HG03196 (cell line): ENCODE measurements around the gene HS6ST2.

ENCODE experiments used
- ATAC-seq: cut with Tn5 transposase; IDR thresholded peaks from one replicate; pipeline ENCODE4 v1.9.1; 2021; ENCODE audit not compliant: unreplicated experiment

Gene HS6ST2

DNA sequence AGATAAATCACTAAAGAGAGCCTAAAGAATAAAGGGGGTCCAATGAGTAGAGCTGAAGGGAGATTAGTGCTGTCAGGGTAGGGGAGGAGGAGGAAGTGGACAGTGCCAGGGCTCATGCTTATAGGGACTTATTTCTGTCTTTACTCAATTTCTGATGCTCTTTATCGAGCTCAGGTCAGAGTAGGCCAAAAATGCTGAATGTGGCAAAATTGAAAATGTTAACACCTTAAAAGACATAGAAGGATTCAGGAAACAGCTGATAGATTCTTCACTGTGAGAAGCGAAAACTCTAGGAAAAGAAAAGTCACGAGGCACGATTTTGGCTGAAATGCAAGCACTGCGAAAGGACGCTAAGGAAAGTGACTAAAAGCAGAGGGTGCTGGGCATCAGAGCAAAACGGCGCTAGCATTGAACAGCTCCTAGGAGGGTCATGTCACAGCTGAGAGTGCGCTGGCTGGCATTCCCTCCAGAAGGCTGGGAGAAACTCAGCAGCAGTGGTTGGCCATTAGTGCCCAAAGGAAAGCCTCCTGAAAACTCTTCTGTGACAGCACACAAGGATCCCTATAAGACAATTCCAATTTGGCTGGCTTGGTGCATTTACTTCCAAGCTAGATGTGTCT is 150.9 kb downstream of the HS6ST2 start:
- ATAC-seq, result no peak

DNA sequence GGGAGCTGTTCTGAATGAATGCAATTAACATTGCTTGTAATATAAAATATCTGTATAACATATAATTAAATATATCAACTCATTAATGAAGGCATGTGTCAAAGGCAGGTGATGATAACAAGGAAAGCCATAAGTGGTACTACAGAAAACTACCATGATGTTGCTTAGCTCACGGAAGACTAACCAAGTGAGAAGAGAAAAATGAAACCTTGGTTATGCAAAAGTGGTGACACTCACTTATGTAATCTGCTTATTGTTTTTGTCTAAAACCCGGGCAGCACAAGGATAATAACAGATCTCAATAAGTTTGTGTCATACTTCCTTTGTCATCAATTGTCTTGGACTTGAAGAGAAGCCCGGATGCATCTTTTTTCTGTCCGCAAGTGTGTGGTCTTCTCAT is 156.4 kb downstream of the HS6ST2 start:
- no peak for ATAC-seq

DNA sequence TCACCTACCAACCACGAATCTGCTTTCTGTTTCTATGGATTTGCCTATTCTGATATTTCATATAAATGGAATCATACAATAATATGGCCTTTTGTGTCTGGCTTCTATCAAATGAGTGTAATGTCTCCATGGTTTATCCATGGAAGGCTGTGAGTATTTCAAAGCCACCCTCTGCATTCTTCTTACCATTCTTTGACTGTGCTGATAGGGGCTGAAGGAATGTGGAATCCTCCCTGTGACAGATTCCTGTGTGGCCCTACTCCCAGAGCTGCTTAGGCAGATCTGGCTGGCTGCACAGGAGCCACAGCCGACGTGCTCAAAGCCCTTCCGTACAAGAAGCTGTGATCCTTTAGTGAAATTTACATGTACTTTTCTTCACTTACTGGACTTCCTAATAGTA is 163.2 kb downstream of the HS6ST2 start:
- ATAC-seq, result no peak

DNA sequence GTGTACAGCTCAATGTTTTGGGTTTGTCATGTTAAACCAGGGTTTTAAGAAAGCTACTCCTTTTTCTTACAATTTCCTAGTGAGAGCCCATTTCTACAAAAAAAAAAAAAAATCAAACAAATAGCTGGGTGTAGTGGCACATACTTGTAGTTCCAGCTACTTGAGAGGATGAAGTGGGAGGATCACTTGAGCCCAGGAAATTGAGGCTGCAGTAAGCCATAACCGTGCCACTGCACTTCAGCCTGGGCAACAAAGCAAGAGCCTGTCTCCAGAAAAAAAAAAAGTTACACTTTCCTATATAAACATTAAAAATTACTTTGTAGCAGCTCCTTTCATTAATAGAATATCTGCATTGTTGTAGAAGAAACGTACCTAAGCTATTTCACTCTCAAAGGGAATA is 166.7 kb downstream of the HS6ST2 start:
- ATAC-seq, result no peak

DNA sequence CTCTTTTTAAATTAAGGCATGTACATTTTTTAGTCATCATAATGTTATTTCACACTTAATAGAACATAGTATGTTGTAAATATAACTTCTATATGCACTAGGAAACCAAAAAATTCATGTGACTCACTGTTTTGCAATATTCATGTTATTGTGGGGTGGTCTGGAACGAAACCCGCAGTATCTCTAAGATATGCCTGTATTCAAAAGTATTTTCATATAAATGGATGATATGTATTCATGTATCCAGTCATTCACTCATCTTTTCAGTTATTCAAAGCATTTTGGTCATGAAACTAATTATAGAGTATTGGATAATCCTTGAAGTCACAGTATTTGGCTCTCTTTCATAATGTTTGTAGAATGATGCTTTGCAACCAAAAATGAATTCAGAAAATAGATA is 168.1 kb downstream of the HS6ST2 start:
- ATAC-seq, result no peak

DNA sequence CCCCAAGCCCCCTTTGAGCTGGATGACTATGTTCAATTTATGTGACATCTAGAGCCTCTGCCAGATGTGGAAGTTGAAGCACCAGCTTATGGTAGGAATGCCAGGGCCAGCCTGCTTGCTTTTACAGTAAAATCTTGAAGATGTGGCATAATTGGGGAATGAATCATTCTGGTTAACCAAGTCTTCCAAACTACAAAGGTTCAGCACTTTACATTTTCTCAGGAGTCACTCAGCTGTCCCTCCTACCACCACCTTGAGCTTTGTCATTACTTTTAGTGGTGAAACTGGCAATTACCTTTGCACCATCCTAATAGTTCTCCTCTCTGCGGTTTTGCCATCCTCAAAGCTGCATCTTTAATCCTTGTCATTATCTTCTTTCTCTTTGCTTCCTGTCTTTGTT is 172.2 kb downstream of the HS6ST2 start:
- no peak for ATAC-seq

DNA sequence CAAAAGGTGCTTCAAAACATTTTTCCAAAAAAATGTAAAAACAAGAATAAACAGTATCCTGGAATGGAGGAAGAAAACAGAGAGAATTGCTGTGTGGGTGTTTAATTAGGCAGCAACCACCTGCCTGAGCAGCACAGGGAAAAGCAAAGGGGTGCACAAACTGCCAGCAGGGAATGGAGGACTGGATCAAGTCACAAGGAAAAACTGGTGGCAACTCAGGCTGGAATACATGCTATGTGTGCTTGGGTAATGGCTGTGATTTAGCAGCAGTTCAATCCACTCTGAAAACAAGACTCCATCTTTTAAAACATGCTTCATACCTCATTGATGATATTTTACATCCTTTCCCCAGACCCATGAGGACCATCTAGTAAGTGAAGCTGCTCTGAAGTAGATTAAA is 179.5 kb downstream of the HS6ST2 start:
- no peak for ATAC-seq

DNA sequence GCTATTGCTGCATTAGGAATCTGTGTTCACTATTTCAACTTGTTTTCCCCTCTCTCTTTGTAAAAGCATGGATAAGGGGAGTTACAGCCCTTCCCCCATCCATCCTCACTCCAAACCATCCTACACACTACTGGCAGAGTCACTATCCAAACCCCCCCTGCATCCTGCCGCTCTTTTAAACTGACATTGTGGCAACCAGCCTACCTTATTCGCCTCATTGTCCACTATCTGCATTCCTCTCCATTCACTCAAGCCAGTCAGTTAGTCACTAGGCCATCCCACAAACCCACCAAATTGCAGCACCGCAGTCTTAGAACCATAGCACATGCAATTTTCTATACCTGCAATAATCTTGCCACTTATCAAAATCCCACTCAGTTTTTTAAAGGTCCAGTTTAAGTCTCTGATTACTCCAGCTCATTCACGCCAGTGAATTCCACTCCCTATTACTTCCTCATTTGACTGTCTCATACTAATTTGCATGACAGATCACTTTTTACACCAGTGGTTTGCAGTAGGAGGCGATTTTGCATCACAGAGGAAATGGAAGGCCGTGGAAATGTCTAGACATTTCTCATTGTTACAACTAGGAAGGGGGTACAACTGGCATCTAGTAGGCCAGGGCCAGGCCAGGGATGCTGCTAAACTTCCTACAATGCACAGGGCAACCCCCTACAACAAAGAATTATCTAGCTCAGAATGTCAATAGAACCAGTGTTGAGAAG is 181.8 kb downstream of the HS6ST2 start:
- no peak for ATAC-seq

DNA sequence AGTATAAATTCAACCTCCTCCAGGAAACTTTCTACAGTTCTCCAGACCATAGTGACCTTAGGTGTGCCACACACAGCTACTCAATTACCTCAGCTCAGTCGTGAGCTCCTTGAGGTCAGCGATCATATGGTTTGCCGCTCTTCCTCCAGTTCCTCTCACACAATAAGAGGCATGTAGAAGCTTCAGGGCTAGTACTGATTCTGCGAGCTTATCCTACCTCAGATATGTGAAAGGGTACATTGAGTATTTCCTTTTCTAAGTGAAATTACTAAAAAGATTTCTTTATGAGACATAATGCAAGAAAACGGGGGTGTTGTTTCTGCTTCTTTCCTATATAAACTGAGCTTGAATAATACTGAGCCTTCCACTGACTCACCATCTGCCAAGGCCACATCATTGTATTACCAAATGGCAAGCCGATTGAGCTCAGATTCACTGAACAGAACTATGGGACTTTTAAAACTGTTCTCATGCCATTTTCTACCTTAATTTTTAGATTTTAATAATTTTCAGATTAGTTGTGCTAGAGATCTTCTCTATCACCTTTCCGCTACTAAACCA is 183.1 kb downstream of the HS6ST2 start:
- ATAC-seq, result no peak

DNA sequence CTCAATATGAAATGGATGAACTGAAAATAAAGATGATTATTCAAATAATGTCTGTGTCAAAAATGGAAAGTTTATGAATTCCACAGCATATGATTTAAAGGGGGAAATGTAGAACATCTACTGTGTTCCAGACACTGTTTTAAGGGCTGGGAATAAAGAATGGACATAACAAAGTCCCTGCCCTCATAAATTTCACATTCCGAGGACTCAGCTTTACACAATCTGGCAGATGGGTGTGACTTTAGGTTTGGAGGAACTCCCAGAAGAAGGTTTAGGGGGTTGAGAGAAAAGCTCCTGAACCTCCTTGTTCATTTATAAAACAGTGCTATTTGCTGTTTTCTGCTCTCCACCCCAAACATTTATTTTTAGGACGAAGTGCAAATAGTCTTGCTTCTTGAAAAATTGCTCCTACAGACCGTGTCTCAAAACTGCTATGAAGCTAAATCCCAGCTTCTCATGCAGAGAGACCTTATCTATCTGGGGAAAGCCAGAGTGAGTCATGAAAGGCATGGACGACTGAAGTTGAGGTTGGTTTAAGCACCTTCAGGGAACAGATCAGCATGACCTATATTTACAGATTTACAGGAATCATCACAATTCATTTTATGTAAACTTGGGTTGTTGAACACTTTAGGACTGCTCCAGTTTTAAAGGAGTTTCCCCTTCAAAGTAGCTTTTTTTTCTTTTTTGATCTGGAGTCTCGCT is 184.3 kb downstream of the HS6ST2 start:
- ATAC-seq, result no peak

DNA sequence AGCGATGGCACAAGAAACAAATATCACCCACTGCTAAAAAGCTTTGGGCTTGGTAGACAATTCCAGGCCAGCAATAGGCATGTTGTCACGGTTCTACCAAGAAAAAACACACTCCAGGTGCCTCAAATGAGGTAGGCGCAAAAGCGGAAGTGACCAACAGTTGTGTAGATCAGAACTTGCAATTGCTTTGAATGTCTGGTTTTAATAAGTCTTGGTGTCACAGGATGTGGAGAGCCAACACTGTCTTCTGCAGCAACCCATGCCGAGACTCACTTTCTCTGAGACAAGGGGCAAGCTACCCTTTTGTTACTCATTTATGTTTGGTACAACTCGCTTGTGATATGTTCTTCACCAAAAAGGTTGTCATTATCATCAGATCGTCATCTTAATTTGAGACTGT is 188.8 kb downstream of the HS6ST2 start:
- ATAC-seq, result no peak

DNA sequence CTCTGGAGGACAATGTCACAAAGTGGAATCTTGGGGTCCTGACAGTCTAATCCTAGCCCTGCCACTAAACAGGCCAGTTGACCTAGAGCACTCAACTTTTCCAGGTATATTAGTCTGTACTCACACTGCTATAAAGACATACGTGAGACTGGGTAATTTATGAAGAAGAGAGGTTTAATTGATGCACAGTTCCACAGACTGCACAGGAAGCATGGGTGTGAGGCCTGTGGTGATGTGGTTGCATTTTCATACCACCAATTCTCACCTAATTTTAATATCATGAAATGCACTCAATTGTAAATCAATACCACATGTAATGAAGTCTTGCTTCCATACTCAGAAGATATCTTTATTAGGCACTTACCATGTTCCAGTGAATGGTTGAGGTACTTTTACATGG is 192.0 kb downstream of the HS6ST2 start:
- ATAC-seq, result no peak

DNA sequence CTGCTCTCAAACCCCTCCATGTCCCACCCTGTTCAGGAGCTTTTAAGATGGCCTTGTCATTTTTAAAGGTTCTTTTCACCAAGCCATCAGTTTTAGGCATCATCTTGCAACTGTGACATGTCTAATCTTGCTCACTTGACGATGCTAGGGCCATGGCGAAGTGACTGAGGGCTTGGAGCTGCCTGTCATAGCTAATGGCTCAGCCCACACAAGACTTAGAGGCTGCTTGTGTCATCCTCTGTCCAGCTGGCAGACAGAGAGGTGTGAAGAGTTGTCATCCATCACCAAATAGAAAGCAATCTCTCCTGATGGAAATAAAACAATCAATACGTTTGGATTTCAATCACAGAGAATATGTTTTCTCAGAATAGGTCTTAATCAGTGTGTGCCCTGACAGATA is 194.9 kb downstream of the HS6ST2 start:
- no peak for ATAC-seq

DNA sequence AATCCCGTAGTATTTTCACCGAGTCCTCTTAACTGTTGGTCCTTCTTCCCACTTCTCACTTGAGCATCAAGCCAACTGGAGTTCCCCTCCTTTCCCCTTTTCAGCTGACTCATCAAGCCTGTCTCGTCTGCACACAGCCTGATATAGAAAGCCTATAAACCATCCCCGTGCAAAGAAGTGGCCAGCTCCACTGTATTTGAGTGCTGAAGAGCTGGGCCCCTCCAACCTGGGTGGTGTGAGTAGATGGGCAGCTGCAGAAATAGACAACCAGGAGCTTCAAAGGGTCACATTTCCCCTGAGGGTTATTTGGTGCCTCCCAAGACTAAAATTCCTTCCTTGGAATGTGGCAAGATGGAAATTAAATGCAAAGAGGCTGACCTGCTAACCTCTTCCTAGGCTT is 199.7 kb downstream of the HS6ST2 start:
- ATAC-seq, result no peak

DNA sequence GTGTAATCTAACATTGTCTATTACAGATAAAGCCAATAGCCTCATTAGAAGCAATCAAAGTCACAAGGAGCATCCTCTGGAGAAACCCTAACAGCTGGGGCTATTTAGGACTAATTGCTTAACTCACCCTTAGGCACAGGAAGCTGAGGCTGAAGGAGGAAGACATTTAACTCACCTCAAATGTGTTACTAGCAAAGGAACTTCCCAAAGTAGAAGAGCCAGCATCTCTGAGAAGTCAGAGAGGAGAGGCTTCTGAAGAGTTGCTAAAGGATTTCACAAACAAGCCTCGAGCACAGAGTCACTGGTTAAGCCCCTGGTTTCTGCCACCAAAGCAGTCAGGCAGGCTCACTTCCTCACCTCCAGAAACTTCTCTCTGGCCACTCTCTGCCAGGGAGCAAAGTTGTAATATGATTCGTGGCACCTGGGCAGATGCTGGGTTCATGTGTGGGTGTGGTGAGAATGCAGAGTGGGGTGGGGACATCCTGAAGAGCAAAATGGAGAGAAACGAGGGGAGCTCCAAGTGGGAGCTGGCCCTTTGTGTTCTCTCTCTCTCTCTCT is 201.3 kb downstream of the HS6ST2 start:
- no peak for ATAC-seq

DNA sequence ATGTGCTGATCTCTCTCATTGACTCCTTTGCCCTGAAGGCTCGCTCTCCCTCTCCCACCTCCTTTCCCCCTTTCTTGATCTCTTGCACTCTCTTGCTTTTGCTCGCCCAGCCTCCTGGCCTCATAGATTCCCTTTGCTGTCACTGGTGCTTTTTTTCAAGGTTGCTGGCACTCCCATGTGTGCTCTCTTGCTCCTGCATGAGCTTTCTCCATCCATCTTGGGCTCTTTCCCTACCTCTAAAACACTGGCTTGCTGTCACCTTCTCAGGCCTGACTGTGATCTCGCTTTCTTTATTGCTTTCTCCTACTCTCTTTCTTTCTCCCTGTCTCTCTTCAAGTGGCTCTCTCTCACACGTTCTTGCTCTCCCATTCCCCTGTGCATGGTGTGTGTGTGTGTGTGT is 202.0 kb downstream of the HS6ST2 start:
- ATAC-seq, result no peak

DNA sequence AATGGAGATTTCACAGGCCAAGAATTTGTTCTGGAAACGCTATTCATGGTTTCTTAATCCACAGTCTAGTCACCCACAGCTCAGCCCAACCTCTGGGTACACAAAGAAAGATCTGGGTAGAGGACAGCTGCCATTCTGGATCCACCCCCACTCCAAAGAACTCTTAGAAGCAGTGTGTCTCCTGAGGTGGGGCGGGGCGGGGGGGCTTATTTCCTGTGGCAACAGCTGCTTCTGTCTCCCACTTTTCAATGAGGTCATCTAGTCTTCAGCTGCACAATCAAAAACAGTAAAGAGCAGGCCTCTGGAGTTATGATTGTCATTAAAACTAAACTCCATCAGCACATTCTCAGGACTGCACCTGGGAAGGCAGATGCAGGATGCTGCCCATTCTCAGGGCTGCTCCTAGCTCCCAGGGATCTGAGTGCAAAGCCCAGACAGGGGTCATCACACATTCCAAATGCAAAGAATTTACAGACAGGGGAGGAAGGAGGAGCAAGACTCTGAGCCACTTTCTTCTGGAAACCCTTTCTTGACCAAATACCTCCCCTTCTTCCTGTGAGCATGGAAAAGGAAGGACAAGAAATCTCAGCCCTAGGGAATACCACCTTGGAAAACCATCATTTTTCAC is 207.3 kb downstream of the HS6ST2 start:
- no peak for ATAC-seq

DNA sequence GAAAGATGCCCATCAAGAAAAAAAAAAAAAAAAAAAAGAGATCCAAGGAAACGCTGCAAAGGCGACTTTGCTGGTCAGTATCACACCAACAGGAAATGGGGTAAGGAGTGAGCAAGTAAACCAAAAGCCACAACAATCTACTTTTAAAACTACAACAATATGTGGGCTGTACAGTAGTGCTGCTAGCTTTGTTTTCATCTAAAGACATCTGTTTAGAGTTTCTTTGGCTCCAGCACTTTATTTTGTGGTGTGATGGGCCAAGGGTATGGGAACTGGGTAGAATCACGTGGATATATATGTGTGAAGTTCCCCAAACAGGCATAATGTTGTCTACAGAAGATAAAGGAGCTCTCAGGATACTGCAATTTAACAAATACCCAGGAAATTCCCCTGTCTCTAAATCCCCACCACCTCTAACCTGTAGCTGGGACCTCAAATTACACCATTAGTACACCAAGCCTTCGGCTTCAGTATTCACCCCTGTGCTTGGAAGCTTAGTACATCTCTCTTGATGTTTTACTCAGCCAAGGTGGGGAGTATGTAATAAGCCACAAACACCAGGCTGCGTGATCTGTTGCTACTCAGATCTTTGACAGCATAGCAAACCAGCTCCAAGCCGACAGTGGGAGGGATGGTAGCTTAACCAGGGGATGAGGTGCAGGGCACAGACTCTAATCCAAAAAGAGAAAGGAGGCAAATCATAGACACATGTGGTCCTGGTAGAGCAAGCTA is 207.9 kb downstream of the HS6ST2 start:
- no peak for ATAC-seq

DNA sequence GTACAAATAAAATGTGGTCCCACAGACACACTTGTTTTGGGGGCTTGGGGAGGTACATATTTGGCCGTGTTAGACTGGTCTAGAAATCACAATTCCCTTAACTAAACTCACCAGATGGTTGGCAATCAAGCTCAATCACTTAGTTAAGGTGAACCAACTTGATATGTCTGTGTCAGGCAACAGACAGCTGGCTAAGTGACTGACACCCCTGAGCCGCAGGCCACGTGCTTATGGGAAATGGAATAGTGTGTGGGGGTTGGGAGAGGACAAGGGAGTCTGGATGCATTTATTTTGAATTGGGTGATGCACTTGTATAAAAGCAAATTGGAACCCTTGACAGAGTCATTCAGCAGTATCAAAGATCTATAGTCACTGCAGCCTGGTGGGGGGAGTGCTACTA is 209.0 kb downstream of the HS6ST2 start:
- ATAC-seq, result no peak

DNA sequence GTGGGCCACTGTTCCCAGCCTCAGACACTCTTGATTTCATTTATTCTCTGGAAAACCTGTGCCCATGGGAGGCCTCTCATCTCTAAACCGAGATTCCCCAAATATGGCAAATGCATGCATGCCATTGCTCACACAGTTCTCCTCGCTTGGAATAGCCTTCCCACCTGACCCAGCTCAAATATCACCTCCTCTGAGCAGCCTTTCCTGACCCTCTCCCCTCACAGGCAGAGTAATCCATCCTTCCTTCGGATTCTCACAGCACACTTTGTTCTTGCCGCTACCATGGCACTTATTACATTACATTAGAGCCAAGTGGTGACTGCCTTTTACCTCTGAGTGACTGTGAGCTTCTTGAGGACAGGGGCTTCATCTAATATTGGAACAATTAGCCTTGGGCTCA is 209.5 kb downstream of the HS6ST2 start:
- no peak for ATAC-seq

DNA sequence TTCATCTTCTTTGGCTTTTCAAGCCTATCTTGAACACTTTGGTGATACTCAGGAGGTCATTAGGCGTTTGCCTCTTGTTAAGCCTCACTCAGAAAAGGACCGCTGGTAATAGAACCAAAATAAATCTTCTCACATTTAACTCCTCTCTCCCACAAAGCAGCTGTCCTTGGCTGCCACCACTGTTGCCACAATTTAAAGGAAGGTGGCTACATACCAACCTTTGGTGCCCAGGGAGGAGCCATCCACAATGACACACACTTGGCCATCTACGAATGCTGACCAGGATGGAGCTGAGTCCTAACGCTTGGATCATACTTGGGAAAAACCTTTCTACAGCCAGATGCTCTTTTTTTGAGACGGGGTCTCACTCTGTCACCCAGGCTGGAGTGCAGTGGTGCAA is 210.2 kb downstream of the HS6ST2 start:
- no peak for ATAC-seq
